ENCODE data around the gene PNPLA3. TPM values are rescaled to one million over a fixed set of nuclear protein-coding genes. Genes with fewer than 3 reads are reported as not detected.

The PNPLA3 gene
- total and polyA plus RNA-seq, 9 of the 15 experiments (the other 6 are each of a cell fraction or from before 2014, with no cell fraction given) = 0.20 to 0.48 (median 0.38) TPM; not detected in 6

GRCh38 chr22:43983808-43984207, 60.2 kb downstream of the PNPLA3 start (continued):
- no peak for TF ChIP-seq HMBOX1 (IDR thresholded peaks at IDR 0.05)
- no peak for TF ChIP-seq HDAC1 (IDR thresholded peaks at IDR 0.05)
- no peak for TF ChIP-seq ZNF408 (CRISPR knock-in tag; IDR thresholded peaks at IDR 0.05; ENCODE audit: low read depth)

DNA sequence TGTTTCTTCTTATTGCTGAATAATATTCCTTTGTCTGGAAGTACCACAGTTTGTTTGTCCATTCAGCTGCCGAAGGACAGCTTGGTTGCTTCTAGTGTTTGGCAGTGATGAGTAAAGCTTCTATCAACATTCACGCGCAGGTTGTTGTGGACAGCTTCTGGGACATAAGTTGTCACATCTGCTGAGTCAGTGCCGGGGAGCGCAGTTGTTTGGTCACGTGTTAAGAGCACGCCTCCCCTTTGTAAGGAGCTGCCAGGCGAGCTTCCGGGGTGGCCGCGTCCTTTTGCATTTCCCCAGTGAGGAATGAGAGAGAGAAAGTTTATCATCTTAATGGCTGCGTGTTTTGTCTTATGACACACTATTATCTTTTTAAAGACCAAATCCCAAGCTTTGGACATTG, 61.9 kb downstream of the PNPLA3 start:
- FAIRE-seq (peak; percentile 99), DNase-seq (ENCODE audit: extremely low read depth in 1 of 4, low spot score in 3 of 4) (peak; percentile 74 to 91 (median 76)), ATAC-seq (peak; percentile 100)
- intact Hi-C loops (cut with micrococcal nuclease) = no loop called here
- H3K79me2 ChIP-seq (ENCODE audit: control insufficient read depth, insufficient read depth, low read length) = no peaks in the 10 kb centered on the region
- TSS peak; percentile 21 for BruUV-seq (replicated peaks)
- in situ Hi-C loops (cut with MboI) = no loop called here
- no peaks in the 10 kb centered on the region for H3K9me1 ChIP-seq (ENCODE audit: control insufficient read depth, insufficient read depth, low read length)
- no peak overlapping the region for H3K4me3 ChIP-seq
- H4K20me1 ChIP-seq (replicated peaks; ENCODE audit: control insufficient read depth, insufficient read depth, low read length) = no peaks in the 10 kb centered on the region
- ChIA-PET CTCF (ENCODE audit: low intra/inter-chr PET ratio) (no interaction called here), POLR2A (interaction anchor here (0.9 to 1.1 kb wide), 2 partner anchors 11 to 614 kb away, joined by 3 to 6 read pairs; no protein-coding TSS in a partner anchor)
- H3K27ac ChIP-seq (ENCODE audit: extremely low read depth, low read depth, low read length) = peak overlapping the region; percentile 86
- peak overlapping the region; percentile 72 for H2AFZ ChIP-seq (ENCODE audit: low read depth, low read length)
- H3K4me1 ChIP-seq (replicated peaks in 1 of 2; ENCODE audit: control insufficient read depth in 2 of 2, insufficient read depth in 2 of 2, low read length in 2 of 2) = peaks cover 0 to 7% of the 10 kb centered on the region in 2 experiments; a peak in 3 of 5 replicates
- H3K4me2 ChIP-seq (ENCODE audit: insufficient read depth, low read length) = peak overlapping the region; percentile 61
- H3K27me3 ChIP-seq (ENCODE audit: control insufficient read depth in 2 of 2, insufficient read depth in 2 of 2, low read length in 2 of 2) = no peaks in the 10 kb centered on the region
- no peaks in the 10 kb centered on the region for H3K9me3 ChIP-seq (replicated peaks; ENCODE audit: control insufficient read depth, insufficient read depth, low read depth, low read length)
- 1% methylated on average over 10 of the region's 12 CpGs for WGBS (ENCODE audit: insufficient coverage, low coverage, missing lambda C conversion rate)
- H3K9ac ChIP-seq (ENCODE audit: insufficient read depth in 1 of 2, low read depth in 2 of 2, low read length in 2 of 2) = peak overlapping the region in 1 of 2 experiments; percentile 19; a peak in 1 of 4 replicates
- H3K36me3 ChIP-seq (ENCODE audit: control insufficient read depth, insufficient read depth, low read length) = peaks cover 75% of the 10 kb centered on the region
- TF ChIP-seq RBM34 (IDR thresholded peaks at IDR 0.05; ENCODE audit: borderline replicate concordance, insufficient read depth, low read length) (no peak), CBFA2T2 (conservative IDR thresholded peaks at IDR 0.05) (peak; percentile 72), ZNF76 (CRISPR knock-in tag; IDR thresholded peaks at IDR 0.05; ENCODE audit: borderline replicate concordance) (no peak), FOS (IDR thresholded peaks at IDR 0.05; ENCODE audit: extremely low read depth, insufficient read length) (no peak), NRF1 (conservative IDR thresholded peaks at IDR 0.05 in 1 of 2, IDR thresholded peaks at IDR 0.05 in 1 of 2) (peak; percentile 91 to 92), FOXJ2 (tag; IDR thresholded peaks at IDR 0.05) (peak; percentile 71), ZKSCAN1 (IDR thresholded peaks at IDR 0.05; ENCODE audit: low read depth, low read length) (no peak), FOXK1 (CRISPR knock-in tag; IDR thresholded peaks at IDR 0.05; ENCODE audit: borderline replicate concordance) (no peak), NFXL1 (CRISPR knock-in tag; IDR thresholded peaks at IDR 0.05) (no peak), TFE3 (CRISPR knock-in tag; IDR thresholded peaks at IDR 0.05) (peak; percentile 95), STAG1 (CRISPR knock-in tag; IDR thresholded peaks at IDR 0.05; ENCODE audit: borderline replicate concordance) (no peak)
- TF ChIP-seq, protein P1, sequence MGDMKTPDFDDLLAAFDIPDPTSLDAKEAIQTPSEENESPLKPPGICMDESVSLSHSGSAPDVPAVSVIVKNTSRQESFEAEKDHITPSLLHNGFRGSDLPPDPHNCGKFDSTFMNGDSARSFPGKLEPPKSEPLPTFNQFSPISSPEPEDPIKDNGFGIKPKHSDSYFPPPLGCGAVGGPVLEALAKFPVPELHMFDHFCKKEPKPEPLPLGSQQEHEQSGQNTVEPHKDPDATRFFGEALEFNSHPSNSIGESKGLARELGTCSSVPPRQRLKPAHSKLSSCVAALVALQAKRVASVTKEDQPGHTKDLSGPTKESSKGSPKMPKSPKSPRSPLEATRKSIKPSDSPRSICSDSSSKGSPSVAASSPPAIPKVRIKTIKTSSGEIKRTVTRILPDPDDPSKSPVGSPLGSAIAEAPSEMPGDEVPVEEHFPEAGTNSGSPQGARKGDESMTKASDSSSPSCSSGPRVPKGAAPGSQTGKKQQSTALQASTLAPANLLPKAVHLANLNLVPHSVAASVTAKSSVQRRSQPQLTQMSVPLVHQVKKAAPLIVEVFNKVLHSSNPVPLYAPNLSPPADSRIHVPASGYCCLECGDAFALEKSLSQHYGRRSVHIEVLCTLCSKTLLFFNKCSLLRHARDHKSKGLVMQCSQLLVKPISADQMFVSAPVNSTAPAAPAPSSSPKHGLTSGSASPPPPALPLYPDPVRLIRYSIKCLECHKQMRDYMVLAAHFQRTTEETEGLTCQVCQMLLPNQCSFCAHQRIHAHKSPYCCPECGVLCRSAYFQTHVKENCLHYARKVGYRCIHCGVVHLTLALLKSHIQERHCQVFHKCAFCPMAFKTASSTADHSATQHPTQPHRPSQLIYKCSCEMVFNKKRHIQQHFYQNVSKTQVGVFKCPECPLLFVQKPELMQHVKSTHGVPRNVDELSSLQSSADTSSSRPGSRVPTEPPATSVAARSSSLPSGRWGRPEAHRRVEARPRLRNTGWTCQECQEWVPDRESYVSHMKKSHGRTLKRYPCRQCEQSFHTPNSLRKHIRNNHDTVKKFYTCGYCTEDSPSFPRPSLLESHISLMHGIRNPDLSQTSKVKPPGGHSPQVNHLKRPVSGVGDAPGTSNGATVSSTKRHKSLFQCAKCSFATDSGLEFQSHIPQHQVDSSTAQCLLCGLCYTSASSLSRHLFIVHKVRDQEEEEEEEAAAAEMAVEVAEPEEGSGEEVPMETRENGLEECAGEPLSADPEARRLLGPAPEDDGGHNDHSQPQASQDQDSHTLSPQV (IDR thresholded peaks at IDR 0.05) = 0 out of 2 replicates have a peak, but pooled peaks have one; percentile 37

Measured in K562 (cell line).